UCSD-AML1 (cell line): Measurements from ENCODE around the gene TTF2.
A peak's percentile ranks its signal among the peaks of the same experiment; 100 is the strongest.

ENCODE experiments used
- DNase-seq: peaks from one replicate; lab custom pipeline; 2025; ENCODE audit not compliant: unreplicated experiment; lab: John Stamatoyannopoulos, UW

The TTF2 gene

DNA sequence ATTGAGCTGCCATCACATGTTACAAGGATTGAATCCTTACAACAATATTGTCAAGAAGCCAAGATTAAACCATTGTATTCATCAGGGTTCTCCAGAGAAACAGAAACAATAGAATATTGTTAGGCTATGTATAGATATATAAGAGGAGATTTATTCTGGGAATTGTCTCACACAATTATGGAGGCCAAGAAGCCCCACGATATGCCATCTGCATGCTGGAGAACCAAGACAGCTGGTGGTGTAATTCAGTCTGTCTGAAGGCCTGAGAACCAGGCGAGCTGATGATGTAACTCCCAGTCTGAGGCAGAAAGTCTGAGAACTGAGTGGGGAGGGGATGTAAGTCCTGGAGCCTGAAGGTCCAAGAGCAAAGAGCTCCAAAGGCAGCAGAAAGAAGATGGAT, 14.5 kb upstream of the TTF2 start:
- DNase-seq = no peak

DNA sequence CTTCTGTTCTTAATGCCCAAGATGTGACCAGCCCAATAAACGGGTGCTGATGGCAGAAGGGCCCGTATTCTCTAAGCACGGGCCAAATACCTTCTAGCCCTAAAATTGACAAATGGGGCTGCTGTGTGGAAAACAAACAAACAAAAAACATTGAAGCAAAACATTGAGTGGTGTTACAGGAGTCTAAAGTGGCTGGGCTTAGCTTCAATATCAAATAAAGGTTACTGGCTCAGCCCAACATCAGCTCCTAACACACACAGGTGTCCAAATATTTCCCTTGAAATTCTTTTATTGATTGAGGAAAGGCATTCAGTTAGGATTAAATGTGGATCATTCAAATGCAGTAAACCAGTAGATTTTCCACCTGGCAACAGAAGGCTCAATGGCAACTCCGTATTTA, 13.3 kb upstream of the TTF2 start:
- no peak for DNase-seq

DNA sequence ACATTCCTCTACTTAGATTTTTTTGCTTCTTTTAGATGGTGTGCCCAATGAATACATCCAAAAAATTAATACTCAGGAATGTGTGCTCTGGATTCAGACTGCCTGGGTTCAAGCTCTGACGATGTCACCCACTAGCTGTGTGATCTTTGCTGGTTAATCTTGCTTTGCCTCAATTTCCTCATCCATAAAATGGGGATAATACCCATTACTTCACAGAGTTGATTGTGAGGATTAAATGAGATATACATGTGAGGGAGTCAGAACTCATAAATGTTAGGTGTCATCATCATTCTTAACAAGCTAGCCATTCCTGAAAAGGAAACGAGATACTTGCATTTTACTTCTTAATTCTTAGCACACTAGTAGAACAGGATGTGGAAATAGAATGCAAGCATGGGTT, 12.9 kb upstream of the TTF2 start:
- DNase-seq = no peak

DNA sequence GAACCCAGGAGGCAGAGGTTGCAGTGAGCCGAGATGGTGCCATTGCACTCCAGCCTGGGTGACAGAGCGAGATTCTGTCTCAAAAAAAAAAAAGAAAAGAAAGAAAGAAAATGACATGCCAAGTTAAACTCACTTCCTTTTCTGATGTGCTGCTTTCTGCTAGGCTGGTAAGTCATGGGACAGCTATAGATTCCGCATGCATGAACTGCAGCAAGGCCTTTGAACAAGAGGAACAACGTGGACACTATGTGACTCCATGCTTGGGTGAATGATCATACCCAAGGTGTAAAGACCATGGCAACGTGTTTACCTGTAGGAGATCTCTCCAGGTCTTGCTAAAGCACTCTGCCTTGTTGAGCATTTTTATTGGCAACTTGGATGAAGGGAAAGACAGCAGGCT, 10.3 kb upstream of the TTF2 start:
- DNase-seq = no peak

DNA sequence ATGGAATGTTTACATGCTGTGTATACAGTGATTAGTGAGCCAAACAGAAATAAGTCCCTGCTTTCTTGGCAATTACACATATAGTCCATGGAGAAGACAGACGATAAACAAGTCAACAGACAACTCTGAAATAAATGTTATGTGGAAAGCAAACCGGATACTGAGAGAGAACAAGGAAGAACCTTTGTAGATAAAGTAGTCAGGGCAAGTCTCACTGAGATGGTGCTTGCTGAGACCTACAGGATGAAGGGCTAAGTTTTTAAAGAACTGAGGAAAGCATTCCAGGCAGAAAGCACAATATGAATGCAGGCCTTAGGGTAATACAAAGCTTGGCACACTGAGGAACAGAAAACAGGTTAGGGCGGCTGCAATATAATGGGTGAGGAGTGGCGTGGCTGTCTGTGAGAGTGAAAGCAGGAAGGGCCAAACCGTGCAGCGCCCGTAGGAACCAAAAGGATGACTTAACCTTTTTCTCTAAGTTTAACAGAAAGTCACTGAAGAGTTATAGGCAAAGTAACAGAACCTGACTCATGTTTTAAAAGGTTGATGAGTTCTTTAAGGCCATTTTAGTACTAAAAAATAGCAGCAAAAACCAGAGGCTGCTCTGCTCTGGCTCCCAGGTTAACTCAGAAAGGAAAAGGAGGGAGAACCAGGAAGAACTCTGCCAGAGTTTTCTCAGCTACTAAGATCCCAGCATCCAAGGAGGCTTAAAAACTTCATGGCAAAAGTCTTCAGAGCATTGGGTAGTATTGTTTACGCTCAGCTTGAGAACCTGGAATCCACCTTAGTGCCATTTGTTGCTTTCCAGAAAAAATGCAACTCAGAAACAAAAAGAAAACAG, 8.7 kb upstream of the TTF2 start:
- peak; percentile 31 for DNase-seq

DNA sequence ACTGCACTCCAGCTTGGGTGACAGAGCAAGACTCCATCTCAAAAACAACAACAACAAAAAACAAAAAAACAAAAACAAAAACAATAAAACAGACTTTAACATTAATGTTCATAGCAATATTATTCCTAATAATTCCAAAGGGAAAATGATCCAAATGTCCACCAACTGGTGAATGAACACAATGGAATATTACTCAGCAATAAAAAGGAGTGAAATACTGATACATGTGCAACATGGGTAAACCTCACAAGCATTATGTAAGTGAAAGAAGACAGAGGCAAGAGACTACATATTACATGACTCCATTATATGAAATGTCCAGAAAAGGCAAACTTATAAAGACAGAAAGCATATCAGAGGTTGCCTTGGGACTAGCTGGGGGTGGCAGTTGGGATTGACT, 6.1 kb upstream of the TTF2 start:
- DNase-seq = no peak

DNA sequence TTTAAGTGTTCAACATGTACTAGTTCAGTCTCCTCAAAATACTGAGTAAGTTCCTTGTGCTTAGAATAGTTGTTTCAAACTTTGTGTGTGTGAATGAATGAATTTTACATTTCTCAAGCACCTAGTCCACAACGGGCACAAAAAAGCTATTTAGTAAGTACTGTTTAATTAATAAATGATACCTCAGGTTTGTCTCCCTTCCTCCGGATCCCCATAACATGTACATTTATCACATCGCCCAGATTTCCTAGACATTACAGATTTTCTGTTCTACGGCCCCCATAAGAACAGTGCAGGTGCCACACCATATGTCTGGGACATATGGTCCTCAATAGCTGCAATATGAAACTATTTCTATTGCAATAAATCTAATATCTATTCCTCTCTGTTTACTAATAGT, 1.3 kb upstream of the TTF2 start:
- DNase-seq = no peak

DNA sequence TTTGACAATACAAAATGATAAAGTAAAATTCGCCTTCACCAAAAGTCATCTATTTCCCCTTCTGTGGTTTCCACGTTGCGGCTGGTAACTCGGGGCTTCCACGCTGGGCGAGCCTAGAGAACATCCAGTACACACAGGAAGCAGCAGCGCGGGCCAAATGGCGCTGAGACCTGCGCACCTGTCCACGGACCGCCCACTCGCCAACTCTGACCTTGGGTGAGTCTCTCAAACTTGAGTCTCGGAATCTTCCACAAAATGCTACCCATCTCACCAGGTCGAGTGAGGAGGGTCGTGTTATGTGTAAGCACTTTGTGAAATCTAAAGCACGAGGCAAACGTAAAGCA, 820 bp upstream of the TTF2 start:
- DNase-seq = peak; percentile 72

DNA sequence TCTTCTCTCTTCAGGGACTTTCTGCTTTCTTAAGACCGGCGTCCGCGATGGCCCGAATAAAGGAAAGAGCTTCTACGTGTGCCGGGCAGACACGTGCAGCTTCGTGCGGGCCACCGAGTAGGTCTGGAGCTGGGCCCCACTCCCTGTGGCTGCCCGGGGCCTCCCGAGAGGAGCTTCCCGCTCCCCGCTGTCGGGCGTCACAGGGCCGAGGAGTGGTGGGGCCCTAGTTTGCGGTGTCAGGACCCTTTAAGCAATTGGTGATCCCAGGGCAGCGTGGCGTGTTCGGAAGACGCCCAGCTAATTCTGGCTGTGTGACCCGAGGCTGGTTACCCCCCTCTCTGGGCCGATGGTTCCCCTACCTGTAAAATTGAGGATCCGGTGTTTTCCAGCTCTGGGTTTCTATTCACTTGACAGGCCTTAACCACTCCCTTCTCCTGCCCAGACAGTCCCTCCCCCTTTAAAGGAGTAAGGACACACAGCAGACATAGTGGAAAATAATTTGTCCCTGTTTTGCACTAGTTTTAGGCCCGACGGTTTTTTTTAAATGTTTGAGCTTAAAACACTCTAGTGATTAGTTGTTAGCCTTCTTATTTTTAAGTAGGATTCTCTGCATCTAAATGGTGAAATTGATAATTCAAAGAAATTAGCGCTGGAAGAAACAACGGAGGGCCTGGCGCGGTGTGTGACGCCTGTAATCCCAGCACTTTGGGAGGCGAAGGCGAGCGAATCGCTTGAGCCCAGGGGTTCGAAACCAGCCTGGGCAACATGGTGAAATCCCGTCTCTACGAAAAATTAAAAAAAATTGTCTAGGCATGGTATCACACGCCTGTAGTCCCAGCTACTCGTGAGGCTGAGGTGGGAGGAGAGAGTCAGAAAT, 553 bp downstream of the TTF2 start:
- no peak for DNase-seq

DNA sequence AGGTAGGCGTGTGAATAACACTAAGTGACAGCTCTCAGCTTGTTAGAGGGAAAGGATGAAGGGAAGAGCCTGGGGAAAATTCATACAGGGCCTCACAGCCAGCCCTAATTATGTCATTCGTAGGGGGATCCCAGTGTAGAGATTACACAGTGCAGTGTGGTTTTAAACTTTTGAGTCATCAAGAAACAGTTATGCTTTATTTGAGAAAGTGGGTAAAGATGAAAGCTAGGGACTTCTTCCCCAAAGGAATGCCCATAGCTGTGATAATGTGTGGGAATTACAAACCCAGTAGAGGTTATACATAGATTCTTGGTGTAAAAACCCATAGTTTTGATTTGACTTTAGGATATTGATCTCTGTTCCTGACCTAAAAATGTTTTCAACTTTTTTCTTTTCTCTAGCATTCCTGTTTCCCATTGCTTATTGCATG, 1.9 kb downstream of the TTF2 start:
- DNase-seq = no peak

DNA sequence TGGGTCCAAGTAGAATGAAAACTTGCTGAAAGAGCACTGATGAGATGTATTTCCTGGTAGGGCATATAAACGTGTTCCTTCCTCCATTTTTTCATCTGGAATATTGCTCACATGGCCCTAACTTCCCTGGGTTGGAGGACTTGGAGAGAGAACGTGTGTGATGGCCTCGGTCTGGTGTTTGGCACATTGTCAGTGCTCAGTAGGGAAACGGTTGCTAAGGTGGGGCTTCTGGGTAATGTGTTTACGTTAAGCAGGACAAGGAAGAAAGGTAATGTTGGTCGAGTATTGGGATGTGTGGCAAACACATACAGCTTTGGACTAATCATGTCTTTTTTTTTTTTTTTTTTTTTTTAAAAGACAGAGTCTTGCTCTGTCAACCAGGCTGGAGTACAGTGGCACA, 6.2 kb downstream of the TTF2 start:
- no peak for DNase-seq

DNA sequence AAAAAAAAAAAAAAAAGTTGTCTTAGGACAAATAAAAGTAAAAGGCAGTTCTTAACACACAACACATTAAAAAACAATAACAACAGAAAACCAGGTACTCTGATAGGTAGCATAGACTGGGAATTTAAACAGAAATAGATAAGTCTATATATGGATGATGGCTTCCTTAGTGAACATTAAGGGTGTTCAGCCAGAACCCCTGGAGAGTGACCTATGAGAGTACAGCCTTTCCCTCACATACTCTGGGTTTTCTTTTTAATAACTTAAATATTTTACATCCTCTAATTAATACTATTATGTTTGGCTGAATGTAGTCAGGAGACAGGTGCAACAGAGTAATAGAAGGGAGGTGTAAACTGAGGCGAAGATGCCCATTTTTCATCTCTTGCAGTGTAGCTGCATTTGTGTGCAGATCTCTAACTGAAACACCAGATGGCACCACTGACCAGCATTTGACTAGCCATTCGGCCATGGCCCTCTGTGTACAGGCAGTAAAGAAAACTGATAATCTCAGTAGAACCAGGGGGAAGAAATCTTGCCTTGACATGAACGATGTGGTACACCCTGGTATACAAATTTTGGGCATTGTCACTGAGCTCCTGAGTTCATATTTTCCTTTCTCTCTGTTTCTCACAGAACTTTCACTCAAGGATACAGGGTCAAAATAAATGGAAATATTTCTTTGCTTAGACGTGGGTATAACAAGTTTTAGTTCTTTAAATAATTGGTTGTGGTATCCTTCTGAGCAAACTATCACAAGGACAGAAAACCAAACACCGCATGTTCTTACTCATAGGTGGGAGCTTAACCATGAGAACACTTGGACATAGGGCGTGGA, 7.6 kb downstream of the TTF2 start:
- DNase-seq = peak; percentile 15

DNA sequence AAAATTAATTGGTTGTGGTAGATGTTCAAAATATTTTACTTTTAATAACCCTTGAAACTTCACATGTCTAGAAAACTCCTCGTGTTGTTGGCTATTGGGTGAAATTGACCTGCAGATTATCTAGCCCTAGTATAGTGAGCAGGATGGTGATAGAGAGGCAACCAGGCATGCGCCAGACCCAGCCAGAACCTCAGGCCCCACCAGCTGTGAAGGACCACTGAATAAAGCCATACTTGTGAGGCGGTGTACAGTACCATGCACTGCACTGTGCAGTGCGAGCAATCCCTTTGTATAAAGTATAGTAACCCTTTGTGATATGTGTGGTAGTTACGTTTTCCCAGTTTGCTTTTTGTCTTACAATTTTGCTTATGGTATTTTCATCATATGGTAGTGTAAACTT, 8.5 kb downstream of the TTF2 start:
- no peak for DNase-seq

DNA sequence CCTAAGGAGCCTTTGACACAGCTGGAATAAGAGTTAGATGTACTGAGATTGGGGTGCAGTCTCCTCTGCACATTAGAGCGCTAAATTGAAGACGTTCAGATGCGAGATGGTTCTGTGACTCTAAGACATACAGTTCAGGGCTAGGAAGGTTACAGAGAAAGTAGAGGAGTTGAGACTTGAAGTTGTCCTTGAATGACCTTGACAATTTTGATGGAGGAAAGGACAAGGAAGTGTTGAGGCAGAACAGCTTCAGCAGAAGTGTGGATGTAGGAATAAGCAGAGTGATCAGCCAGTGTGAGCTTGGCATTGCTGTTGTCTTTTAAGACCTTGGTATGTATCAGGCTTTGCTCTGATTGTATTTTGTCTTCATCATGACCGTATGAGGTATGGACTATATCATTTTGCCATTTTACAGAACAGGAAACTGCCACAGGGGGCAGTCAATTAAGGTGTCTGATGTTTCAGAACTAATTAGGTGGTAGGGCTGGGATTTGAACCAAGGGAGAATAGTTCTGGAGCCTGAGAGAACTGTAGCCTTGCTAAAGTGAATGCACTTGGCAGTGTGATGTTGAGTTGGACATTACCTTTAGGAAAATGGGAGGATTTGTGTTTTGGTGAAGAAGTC, 9.2 kb downstream of the TTF2 start:
- DNase-seq = no peak

DNA sequence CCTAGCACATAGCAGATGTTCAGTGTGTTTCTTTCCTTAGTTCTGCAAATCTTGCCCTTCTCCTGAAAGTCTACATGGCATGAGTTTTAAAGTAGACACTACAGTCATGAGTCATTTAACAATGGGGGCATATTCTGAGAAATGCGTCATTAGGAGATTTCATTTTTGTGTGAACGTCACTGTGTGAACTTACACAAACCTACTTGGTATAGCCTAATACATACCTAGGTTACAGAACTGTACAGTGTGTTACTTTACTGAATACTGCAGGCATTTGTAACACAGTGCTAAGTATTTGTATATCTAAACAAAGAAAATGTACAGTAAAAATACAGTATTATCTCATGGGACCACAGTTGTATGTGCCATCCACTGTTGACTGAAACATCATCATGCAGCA, 10.0 kb downstream of the TTF2 start:
- DNase-seq = no peak

DNA sequence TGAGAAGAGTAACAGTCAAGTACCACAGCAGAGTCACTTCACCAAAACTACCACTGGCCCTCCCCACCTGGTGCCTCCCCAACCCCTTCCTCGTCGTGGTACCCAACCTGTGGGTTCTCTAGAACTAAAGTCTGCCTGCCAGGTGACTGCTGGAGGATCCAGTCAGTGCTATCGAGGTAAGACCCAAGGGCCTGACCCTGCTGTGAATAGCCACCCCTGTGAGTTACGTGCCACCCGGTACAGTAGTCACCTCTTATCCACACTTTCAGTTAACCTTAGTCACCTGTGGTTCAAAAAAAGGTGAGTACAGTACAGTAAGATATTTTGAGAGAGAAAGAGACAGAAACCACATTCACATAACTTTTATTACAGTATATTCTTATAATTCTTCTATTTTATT, 16.5 kb downstream of the TTF2 start:
- no peak for DNase-seq

DNA sequence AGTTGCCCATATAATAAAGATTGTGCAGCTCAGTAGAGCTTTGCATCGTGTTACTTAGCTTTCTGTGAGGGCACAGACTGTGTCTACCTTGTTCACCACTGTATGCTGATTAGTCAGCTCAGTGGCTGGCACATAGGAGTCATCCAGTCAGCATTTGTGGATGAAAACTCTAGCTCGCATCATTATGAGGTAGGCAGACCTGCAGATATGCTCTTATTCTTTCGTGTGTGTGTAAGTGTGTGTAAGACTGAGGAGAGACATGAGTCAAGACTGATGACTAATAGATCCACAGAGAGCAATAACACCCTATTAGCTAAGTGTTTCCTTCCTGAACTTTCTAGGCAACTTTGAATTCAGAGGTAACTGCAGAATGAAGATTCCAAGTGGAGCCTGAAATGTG, 17.1 kb downstream of the TTF2 start:
- DNase-seq = no peak

DNA sequence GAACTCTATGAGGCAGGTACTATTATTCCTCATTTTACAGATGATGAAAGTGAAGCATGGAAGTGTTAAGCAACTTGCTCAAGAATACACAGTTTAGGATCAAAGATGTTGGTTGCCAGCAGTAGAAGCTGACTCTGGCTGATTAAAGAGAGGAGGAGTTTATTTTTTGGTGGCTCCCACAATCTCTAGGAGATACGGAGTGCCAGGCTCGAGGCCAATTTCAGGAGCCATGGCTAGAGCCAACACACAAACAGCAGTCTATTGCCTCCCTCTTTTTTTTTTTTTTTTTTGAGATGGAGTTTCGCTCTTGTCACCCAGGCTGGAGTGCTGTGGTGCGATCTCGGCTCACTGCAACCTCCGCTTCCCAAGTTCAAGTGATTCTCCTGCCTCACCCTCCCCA, 19.6 kb downstream of the TTF2 start:
- DNase-seq = no peak

DNA sequence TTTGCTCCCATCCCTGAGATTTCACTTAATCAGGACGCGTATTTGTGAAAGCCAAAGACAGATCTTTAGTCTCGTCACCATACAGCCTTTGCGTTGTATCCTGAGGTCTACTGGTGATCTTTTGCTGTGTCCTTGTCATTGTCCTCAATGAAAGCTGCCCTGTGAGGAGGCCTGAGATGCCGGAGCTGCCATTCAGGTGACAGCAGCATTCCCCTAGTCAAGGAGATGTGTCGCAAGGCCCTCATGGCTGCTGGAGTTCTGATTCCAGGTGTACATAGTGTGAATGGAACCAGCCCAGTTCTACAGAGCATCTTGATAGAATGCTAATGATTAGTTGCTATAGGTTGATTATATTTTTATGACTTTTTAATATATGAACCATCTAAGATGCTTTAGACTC, 24.1 kb downstream of the TTF2 start:
- no peak for DNase-seq

DNA sequence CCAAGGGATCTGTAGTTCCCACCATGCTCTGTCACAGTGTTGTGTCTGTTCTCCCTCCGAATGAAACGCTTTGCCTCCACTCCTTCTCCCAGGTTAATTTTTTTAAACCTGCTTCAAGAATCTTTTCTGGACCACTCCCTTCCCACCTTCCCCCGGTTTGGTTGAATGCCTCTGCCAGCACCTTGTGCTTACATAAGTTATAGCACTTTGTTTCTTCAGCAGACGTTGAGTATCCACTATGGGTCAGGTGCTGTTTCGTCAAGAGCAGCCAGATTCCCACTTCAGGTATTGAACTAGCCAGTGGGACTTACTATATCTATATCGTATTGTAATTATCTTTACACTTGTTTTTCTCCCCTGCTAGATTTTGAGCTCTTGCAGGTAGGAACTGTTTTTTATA, 27.6 kb downstream of the TTF2 start:
- DNase-seq = no peak

DNA sequence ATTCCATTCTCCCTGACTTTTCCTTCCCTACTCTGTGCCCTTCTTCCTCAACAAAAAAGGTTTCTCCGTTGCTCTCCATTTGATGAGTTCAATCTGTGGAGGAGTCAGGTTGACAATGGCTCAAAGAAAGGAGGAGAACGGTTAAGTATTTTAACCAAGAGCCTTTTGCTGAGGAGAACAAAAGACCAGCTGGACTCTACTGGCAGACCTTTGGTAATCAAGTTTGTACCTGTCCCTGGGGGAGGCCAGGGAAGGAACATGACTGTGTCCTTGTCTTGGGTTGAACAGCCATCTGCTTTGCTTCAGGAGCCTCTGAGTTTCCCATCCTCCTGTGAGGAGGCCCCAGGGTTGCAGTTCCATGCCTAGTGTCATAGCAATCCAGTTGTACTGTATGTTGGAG, 29.9 kb downstream of the TTF2 start:
- DNase-seq = no peak
